ENCODE results near the gene REXO5.

The REXO5 gene

GRCh38 chr16:20818929-20819585 is 12.7 kb downstream of the REXO5 start:
- TF ChIP-seq CTCF (IDR thresholded peaks at IDR 0.05; ENCODE audit: low read depth, low read length): no peak
- no peaks in the 10 kb centered on the region for H3K27me3 ChIP-seq
- H3K4me1 ChIP-seq: no peaks in the 10 kb centered on the region
- no peak for DNase-seq
- no peak overlapping the region for H3K4me3 ChIP-seq (ENCODE audit: low read depth, low read length)
- no peaks in the 10 kb centered on the region; the same call in 1 of the 2 replicates for H3K36me3 ChIP-seq
- H3K9me3 ChIP-seq: no peaks in the 10 kb centered on the region

- no peak for DNase-seq
- Histone ChIP-seq H3K4me3 (ENCODE audit: low read depth, low read length) (no peak overlapping the region), H3K36me3 (peaks cover 2% of the 10 kb centered on the region; the same call in 1 of the 2 replicates), H3K9me3 (no peaks in the 10 kb centered on the region), H3K27me3 (no peaks in the 10 kb centered on the region), H3K4me1 (no peaks in the 10 kb centered on the region)
- no peak for TF ChIP-seq CTCF (IDR thresholded peaks at IDR 0.05; ENCODE audit: low read depth, low read length)
Measured at GRCh38 chr16:20821682-20822081, 15.4 kb downstream of the REXO5 start.

- DNase-seq: no peak
- H3K9me3 ChIP-seq: no peaks in the 10 kb centered on the region
- peaks cover 5% of the 10 kb centered on the region for H3K36me3 ChIP-seq
- H3K4me1 ChIP-seq: no peaks in the 10 kb centered on the region
- H3K27me3 ChIP-seq: no peaks in the 10 kb centered on the region
- H3K4me3 ChIP-seq (ENCODE audit: low read depth, low read length): no peak overlapping the region
- no peak for TF ChIP-seq CTCF (IDR thresholded peaks at IDR 0.05; ENCODE audit: low read depth, low read length)
Measured at GRCh38 chr16:20822521-20823325, 16.4 kb downstream of the REXO5 start.

GRCh38 chr16:20826039-20826566 is 19.8 kb downstream of the REXO5 start:
- no peaks in the 10 kb centered on the region for H3K4me1 ChIP-seq
- H3K36me3 ChIP-seq: peaks cover 5% of the 10 kb centered on the region
- H3K4me3 ChIP-seq (ENCODE audit: low read depth, low read length): no peak overlapping the region
- no peak for TF ChIP-seq CTCF (IDR thresholded peaks at IDR 0.05; ENCODE audit: low read depth, low read length)
- DNase-seq: no peak
- H3K9me3 ChIP-seq: no peaks in the 10 kb centered on the region
- no peaks in the 10 kb centered on the region for H3K27me3 ChIP-seq

- peaks cover 5% of the 10 kb centered on the region for H3K36me3 ChIP-seq
- no peak for DNase-seq
- no peaks in the 10 kb centered on the region; the same call in 1 of the 2 replicates for H3K4me1 ChIP-seq
- no peaks in the 10 kb centered on the region for H3K9me3 ChIP-seq
- H3K27me3 ChIP-seq: no peaks in the 10 kb centered on the region
- no peak for TF ChIP-seq CTCF (IDR thresholded peaks at IDR 0.05; ENCODE audit: low read depth, low read length)
- H3K4me3 ChIP-seq (ENCODE audit: low read depth, low read length): no peak overlapping the region
Measured at GRCh38 chr16:20829536-20829935, 23.2 kb downstream of the REXO5 start.

GRCh38 chr16:20830372-20830771 is 24.0 kb downstream of the REXO5 start:
- Histone ChIP-seq H3K36me3 (peaks cover 3% of the 10 kb centered on the region), H3K27me3 (no peaks in the 10 kb centered on the region), H3K9me3 (no peaks in the 10 kb centered on the region), H3K4me1 (no peaks in the 10 kb centered on the region; the same call in 1 of the 2 replicates), H3K4me3 (ENCODE audit: low read depth, low read length) (no peak overlapping the region)
- no peak for DNase-seq
- no peak for TF ChIP-seq CTCF (IDR thresholded peaks at IDR 0.05; ENCODE audit: low read depth, low read length)
